ENCODE data around the gene LCAT.

- TF ChIP-seq TAF1 (IDR thresholded peaks at IDR 0.05; ENCODE audit: borderline replicate concordance, low read depth, low read length): no peak
- no peak for TF ChIP-seq CTCF (IDR thresholded peaks at IDR 0.05)
- no peak for TF ChIP-seq RAD21 (IDR thresholded peaks at IDR 0.05; ENCODE audit: low read length)
- TF ChIP-seq POLR2AphosphoS5 (IDR thresholded peaks at IDR 0.05; ENCODE audit: low read depth, low read length): no peak
- TF ChIP-seq IRF3 (IDR thresholded peaks at IDR 0.05; ENCODE audit: low read depth, low read length): no peak
- no peak for TF ChIP-seq USF1 (IDR thresholded peaks at IDR 0.05; ENCODE audit: borderline replicate concordance, low read depth)
- TF ChIP-seq, protein P1, sequence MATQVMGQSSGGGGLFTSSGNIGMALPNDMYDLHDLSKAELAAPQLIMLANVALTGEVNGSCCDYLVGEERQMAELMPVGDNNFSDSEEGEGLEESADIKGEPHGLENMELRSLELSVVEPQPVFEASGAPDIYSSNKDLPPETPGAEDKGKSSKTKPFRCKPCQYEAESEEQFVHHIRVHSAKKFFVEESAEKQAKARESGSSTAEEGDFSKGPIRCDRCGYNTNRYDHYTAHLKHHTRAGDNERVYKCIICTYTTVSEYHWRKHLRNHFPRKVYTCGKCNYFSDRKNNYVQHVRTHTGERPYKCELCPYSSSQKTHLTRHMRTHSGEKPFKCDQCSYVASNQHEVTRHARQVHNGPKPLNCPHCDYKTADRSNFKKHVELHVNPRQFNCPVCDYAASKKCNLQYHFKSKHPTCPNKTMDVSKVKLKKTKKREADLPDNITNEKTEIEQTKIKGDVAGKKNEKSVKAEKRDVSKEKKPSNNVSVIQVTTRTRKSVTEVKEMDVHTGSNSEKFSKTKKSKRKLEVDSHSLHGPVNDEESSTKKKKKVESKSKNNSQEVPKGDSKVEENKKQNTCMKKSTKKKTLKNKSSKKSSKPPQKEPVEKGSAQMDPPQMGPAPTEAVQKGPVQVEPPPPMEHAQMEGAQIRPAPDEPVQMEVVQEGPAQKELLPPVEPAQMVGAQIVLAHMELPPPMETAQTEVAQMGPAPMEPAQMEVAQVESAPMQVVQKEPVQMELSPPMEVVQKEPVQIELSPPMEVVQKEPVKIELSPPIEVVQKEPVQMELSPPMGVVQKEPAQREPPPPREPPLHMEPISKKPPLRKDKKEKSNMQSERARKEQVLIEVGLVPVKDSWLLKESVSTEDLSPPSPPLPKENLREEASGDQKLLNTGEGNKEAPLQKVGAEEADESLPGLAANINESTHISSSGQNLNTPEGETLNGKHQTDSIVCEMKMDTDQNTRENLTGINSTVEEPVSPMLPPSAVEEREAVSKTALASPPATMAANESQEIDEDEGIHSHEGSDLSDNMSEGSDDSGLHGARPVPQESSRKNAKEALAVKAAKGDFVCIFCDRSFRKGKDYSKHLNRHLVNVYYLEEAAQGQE (IDR thresholded peaks at IDR 0.05; ENCODE audit: low read depth, low read length): no peak
- TF ChIP-seq ELF1 (IDR thresholded peaks at IDR 0.05): no peak
- no peak for TF ChIP-seq USF2 (IDR thresholded peaks at IDR 0.05; ENCODE audit: borderline replicate concordance, low read depth, low read length)
Measured at GRCh38 chr16:67914758-67915495, 29.0 kb downstream of the LCAT start.

All from SK-N-SH (cell line).